Raji (cell line): ENCODE measurements around the gene ITPRID1.

Experiments
- POLR2A ChIP-seq: IDR thresholded peaks from 2 replicates; pipeline ENCODE4 v1.6.1; 2011; ENCODE audit warnings: low read depth, low read length, control low read depth; ENCODE audit not compliant: insufficient read depth

The ITPRID1 gene

GRCh38 chr7:31695859-31696614 is 182.1 kb downstream of the ITPRID1 start:
- TF ChIP-seq POLR2A, result no peak

DNA sequence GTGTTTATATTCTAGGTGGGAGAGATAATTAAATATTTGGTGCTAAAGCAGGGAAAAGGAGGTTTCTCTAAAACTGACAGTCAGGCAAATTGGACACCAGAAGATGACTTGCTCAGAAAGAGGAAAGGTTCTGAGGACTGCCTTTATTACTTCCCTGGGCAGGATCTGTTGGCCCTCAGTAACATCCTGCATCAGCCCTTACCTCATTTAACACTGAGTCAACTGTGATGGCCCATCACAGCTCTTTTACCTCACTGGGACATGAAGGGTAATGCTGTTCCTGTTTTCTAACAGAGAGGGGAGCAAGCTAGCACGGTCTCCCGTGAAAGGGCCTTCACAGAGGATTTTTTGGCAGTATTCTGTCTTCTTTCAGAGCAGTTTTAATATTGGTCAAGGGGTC is 185.2 kb downstream of the ITPRID1 start:
- no peak for TF ChIP-seq POLR2A

DNA sequence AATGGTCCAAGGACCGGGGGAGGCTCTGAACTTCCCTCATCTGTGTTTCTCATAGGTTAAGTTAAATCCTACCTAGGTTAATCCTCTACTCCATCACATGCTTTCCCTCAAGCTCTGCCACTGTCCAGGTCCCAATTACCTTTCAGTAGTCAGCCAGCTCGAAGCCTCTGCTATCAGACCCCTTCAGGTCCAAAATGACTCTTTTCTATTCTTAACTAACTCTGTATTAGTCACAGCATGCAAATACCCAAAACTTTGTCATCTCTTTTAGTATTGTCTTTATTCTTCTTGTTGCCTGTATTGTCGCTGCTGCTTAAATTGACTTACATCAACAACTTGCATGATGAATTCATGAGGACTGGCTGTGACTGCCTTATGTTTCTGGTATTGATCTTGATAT is 188.5 kb downstream of the ITPRID1 start:
- TF ChIP-seq POLR2A, result no peak

GRCh38 chr7:31705377-31705776 is 191.5 kb downstream of the ITPRID1 start:
- TF ChIP-seq POLR2A, result no peak

- no peak for TF ChIP-seq POLR2A
Observed at GRCh38 chr7:31707089-31707488, 193.2 kb downstream of the ITPRID1 start.
